H54 (cell line): ENCODE results near the gene DLK2.
"Not testable (repeated sequence)": the region's sequence is repeated elsewhere in the genome, so short reads cannot be mapped to it uniquely, and the experiment has no call there.

Experiments used
- DNase-seq: peaks from one replicate; pipeline ENCODE4 v3.0.0; 2011; ENCODE audit warnings: low spot score, mixed read lengths; ENCODE audit not compliant: insufficient read length
- FAIRE-seq: peaks from 3 replicates; lab custom pipeline; 2011; peaks lifted over from hg19 to GRCh38; lab: Jason Lieb, UNC
- POLR2A ChIP-seq: IDR thresholded peaks from 2 replicates; pipeline ENCODE4 v1.6.1; 2011; ENCODE audit warnings: low read depth, mild to moderate bottlenecking, low read length

The DLK2 gene

GRCh38 chr6:43434001-43434840, 21.1 kb downstream of the DLK2 start:
- DNase-seq (no peak), FAIRE-seq (no peak)
- TF ChIP-seq POLR2A: no peak

- no peak for TF ChIP-seq POLR2A
- DNase-seq (no peak), FAIRE-seq (no peak)
Observed at GRCh38 chr6:43433148-43433547, 22.2 kb downstream of the DLK2 start.

- TF ChIP-seq POLR2A: no peak
- no peak for DNase-seq
- no peak for FAIRE-seq
Observed at GRCh38 chr6:43432009-43432945, 23.1 kb downstream of the DLK2 start.

GRCh38 chr6:43428874-43429273, 26.5 kb downstream of the DLK2 start:
- no peak for TF ChIP-seq POLR2A
- FAIRE-seq (no peak), DNase-seq (no peak)

GRCh38 chr6:43428112-43428570, 27.2 kb downstream of the DLK2 start:
- no peak for FAIRE-seq
- no peak for DNase-seq
- no peak for TF ChIP-seq POLR2A

GRCh38 chr6:43427406-43428111, 27.8 kb downstream of the DLK2 start, which contains the start of gene ABCC10:
Gene ABCC10 (plus strand): TSS chr6:43427541. CDS start chr6:43427979, 438 bp downstream.
- DNase-seq (peak; percentile 95), FAIRE-seq (peak; percentile 77)
- TF ChIP-seq POLR2A: peak; percentile 91

- no peak for TF ChIP-seq POLR2A
- DNase-seq (no peak), FAIRE-seq (no peak)
Observed at GRCh38 chr6:43426928-43427405, 28.4 kb downstream of the DLK2 start.

GRCh38 chr6:43425083-43425482, 30.3 kb downstream of the DLK2 start:
- DNase-seq, FAIRE-seq: not testable (repeated sequence)

GRCh38 chr6:43421831-43422230, 33.5 kb downstream of the DLK2 start:
- DNase-seq (no peak), FAIRE-seq (no peak)
- no peak for TF ChIP-seq POLR2A

- DNase-seq (no peak), FAIRE-seq (no peak)
- TF ChIP-seq POLR2A: no peak
Observed at GRCh38 chr6:43420012-43420709, 35.2 kb downstream of the DLK2 start.

- DNase-seq (no peak), FAIRE-seq (no peak)
- no peak for TF ChIP-seq POLR2A
Observed at GRCh38 chr6:43416935-43417334, 38.4 kb downstream of the DLK2 start.

GRCh38 chr6:43415275-43415674, 40.1 kb downstream of the DLK2 start:
- not testable (repeated sequence) for FAIRE-seq, DNase-seq

- DNase-seq (no peak), FAIRE-seq (no peak)
- TF ChIP-seq POLR2A: no peak
Observed at GRCh38 chr6:43413002-43413401, 42.3 kb downstream of the DLK2 start.
